ENCODE results near the gene MYT1. TPM values are rescaled to one million over a fixed set of nuclear protein-coding genes. Genes with fewer than 3 reads are reported as not detected.

MYT1 gene
- total RNA-seq, 1 donor from 2014 or later = 0.74 TPM

Other genes starting within 250 kb of the MYT1 start
- 40.1 TPM for gene UCKL1, start 208.0 kb upstream of the MYT1 start, total RNA-seq (ENCODE audit: unreplicated experiment)
- gene ZNF512B, start 194.5 kb upstream of the MYT1 start, total RNA-seq (ENCODE audit: unreplicated experiment) = 40.8 TPM
- gene SAMD10, start 184.8 kb upstream of the MYT1 start, total RNA-seq (ENCODE audit: unreplicated experiment) = 5.0 TPM
- gene PRPF6, start 183.3 kb upstream of the MYT1 start, total RNA-seq (ENCODE audit: unreplicated experiment) = 73.4 TPM
- gene C20orf204, start 128.3 kb upstream of the MYT1 start, total RNA-seq (ENCODE audit: unreplicated experiment) = 14.2 TPM
- 149 TPM for gene SOX18, start 114.8 kb upstream of the MYT1 start, total RNA-seq (ENCODE audit: unreplicated experiment)
- 123 TPM for gene TCEA2, start 101.3 kb upstream of the MYT1 start, total RNA-seq (ENCODE audit: unreplicated experiment)
- gene RGS19, start 84.9 kb upstream of the MYT1 start, total RNA-seq (ENCODE audit: unreplicated experiment) = 26.2 TPM
- gene OPRL1, start 84.4 kb upstream of the MYT1 start, total RNA-seq (ENCODE audit: unreplicated experiment) = 10.2 TPM
- gene LKAAEAR1, start 80.1 kb upstream of the MYT1 start, total RNA-seq (ENCODE audit: unreplicated experiment) = not detected
- not detected for gene NPBWR2, start 56.9 kb upstream of the MYT1 start, total RNA-seq (ENCODE audit: unreplicated experiment)
- gene PCMTD2, start 91.3 kb downstream of the MYT1 start, total RNA-seq (ENCODE audit: unreplicated experiment) = 104 TPM

All from endothelial cell (in vitro differentiated cells).